Neural cell (in vitro differentiated cells): ENCODE measurements around the gene ERBB2. TPM values are rescaled to one million over a fixed set of nuclear protein-coding genes. Genes with fewer than 3 reads are reported as not detected.

Source experiments
- H2AFZ ChIP-seq: fragments of 200-600, 300-800 bp; sonication (generic), shearing (Covaris generic); 2 replicates; pipeline ENCODE4 v1.6.0; 2014; ENCODE audit warnings: low read depth, mild to moderate bottlenecking, antibody characterized with exemption, low read length, moderate library complexity
- H3F3A ChIP-seq: fragments of 200-600 bp; shearing (Covaris generic); 2 replicates; pipeline ENCODE4 v1.6.1; 2016; ENCODE audit warnings: mild to moderate bottlenecking, moderate library complexity, mixed read lengths, antibody characterized with exemption, low read length; ENCODE audit not compliant: insufficient read depth, poor library complexity, severe bottlenecking
- H3K27ac ChIP-seq: fragments of 200-600, 300-800 bp; sonication (generic), shearing (Covaris generic); 2 replicates; pipeline ENCODE4 v1.5.1; 2014; ENCODE audit warnings: mild to moderate bottlenecking, low read length, moderate library complexity
- H3K27me3 ChIP-seq: fragments of 300-800, 200-600 bp; sonication (generic), shearing (Covaris generic); 2 replicates; pipeline ENCODE4 v1.6.0; 2014; ENCODE audit warnings: mild to moderate bottlenecking, low read depth, low read length, moderate library complexity; ENCODE audit not compliant: insufficient read depth
- H3K36me3 ChIP-seq: fragments of 300-800, 200-600 bp; sonication (generic), shearing (Covaris generic); 2 replicates; pipeline ENCODE4 v1.5.1; 2014; ENCODE audit warnings: mild to moderate bottlenecking, antibody characterized with exemption, low read length, moderate library complexity; ENCODE audit not compliant: insufficient read depth
- H3K4me2 ChIP-seq: fragments of 300-800, 200-600 bp; sonication (generic), shearing (Covaris generic); 2 replicates; pipeline ENCODE4 v1.6.0; 2014; ENCODE audit warnings: mild to moderate bottlenecking, low read length
- H3K4me3 ChIP-seq: fragments of 300-800, 200-600 bp; sonication (generic), shearing (Covaris generic); 2 replicates; pipeline ENCODE4 v1.5.1; 2014; ENCODE audit warnings: mild to moderate bottlenecking, low read length, moderate library complexity
- H3K79me2 ChIP-seq: fragments of 200-600 bp; shearing (Covaris generic); replicated peaks from 2 replicates; pipeline ENCODE4 v1.6.0; 2014; ENCODE audit warnings: mild to moderate bottlenecking, low read length, moderate library complexity; ENCODE audit not compliant: insufficient read depth
- H3K9ac ChIP-seq: fragments of 300-800, 200-600 bp; sonication (generic), shearing (Covaris generic); 2 replicates; pipeline ENCODE4 v1.6.1; 2016; ENCODE audit warnings: mild to moderate bottlenecking, low read length, mixed read lengths
- H3K9me2 ChIP-seq: fragments of 200-600 bp; shearing (Covaris generic); 2 replicates; pipeline ENCODE4 v1.6.1; 2016; ENCODE audit warnings: mild to moderate bottlenecking, low read length, mixed read lengths; ENCODE audit not compliant: insufficient read depth
- H3K9me3 ChIP-seq: fragments of 200-600, 300-800 bp; sonication (generic), shearing (Covaris generic); 2 replicates; pipeline ENCODE4 v1.6.1; 2016; ENCODE audit warnings: mild to moderate bottlenecking, mixed run types, low read length, moderate library complexity, mixed read lengths
- H4K20me1 ChIP-seq: fragments of 200-600 bp; shearing (Covaris generic); 2 replicates; pipeline ENCODE4 v1.6.1; 2016; ENCODE audit warnings: mild to moderate bottlenecking, mixed run types; ENCODE audit not compliant: insufficient read depth
- EP300 ChIP-seq: fragments of 450-650 bp; conservative IDR thresholded peaks from 2 replicates; pipeline ENCODE4 v1.6.1; 2014; ENCODE audit warnings: antibody characterized with exemption, mild to moderate bottlenecking, moderate library complexity; ENCODE audit not compliant: poor library complexity, severe bottlenecking
- EZH2 ChIP-seq: fragments of 200-600, 300-800 bp; shearing (Covaris generic), sonication (generic); IDR thresholded peaks from 2 replicates; pipeline ENCODE4 v1.6.1; 2014; ENCODE audit warnings: antibody characterized with exemption, low read length, borderline replicate concordance, mild to moderate bottlenecking; ENCODE audit not compliant: insufficient read depth, poor library complexity, severe bottlenecking
- MXI1 ChIP-seq: fragments of 450-650 bp; conservative IDR thresholded peaks from 2 replicates; pipeline ENCODE4 v1.6.1; 2014; ENCODE audit warnings: antibody characterized with exemption, mild to moderate bottlenecking; ENCODE audit not compliant: poor library complexity, severe bottlenecking
- POLR2AphosphoS5 ChIP-seq: IDR thresholded peaks from 2 replicates; pipeline ENCODE4 v1.6.1; 2012
- RAD21 ChIP-seq: fragments of 450-650 bp; conservative IDR thresholded peaks from 2 replicates; pipeline ENCODE4 v1.6.1; 2014; ENCODE audit warnings: antibody characterized with exemption, mild to moderate bottlenecking, moderate library complexity
- SMC3 ChIP-seq: fragments of 450-650 bp; conservative IDR thresholded peaks from 2 replicates; pipeline ENCODE4 v1.6.1; 2014; ENCODE audit warnings: antibody characterized with exemption, mild to moderate bottlenecking, moderate library complexity; ENCODE audit not compliant: poor library complexity
- TAF1 ChIP-seq: IDR thresholded peaks from 2 replicates; pipeline ENCODE4 v1.6.1; 2012; ENCODE audit warnings: low read depth
- polyA plus RNA-seq: library from polyadenylated mRNA; depleted of rRNA; stranded (reverse); fragments of >200 nt; gene quantifications from 2 replicates; pipeline ENCODE4 v1.2.3, GENCODE V29; 2014
- TF ChIP-seq, protein P1 (sequence below): fragments of 450-650 bp; IDR thresholded peaks from 2 replicates; pipeline ENCODE4 v1.5.1; 2014; ENCODE audit warnings: antibody characterized with exemption, mild to moderate bottlenecking, moderate library complexity; ENCODE audit not compliant: poor library complexity, severe bottlenecking
- TF ChIP-seq, protein P2 (sequence below): IDR thresholded peaks from 2 replicates; pipeline ENCODE4 v1.6.1; 2012; ENCODE audit warnings: borderline replicate concordance

The ERBB2 gene
- polyA plus RNA-seq, 1 donor from 2014 or later, result 16.0 TPM

DNA sequence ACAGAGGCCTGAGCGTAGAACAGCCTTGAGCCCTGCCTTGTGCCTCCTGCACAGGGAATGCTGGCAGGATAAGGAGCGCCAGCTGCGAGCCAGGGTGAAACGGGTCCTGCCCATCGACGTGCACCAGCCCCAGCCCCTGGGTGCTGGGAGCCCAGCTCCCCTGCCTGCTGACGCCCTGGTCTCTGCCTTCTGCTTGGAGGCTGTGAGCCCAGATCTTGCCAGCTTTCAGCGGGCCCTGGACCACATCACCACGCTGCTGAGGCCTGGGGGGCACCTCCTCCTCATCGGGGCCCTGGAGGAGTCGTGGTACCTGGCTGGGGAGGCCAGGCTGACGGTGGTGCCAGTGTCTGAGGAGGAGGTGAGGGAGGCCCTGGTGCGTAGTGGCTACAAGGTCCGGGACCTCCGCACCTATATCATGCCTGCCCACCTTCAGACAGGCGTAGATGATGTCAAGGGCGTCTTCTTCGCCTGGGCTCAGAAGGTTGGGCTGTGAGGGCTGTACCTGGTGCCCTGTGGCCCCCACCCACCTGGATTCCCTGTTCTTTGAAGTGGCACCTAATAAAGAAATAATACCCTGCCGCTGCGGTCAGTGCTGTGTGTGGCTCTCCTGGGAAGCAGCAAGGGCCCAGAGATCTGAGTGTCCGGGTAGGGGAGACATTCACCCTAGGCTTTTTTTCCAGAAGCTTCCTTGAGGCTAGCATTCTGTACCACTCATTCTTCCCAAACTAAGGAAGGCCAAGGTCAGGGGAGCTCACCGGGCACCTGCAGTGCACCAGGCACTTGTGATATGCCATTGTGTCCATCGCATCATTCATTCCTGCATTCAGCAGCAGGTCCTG, 29.7 kb upstream of the ERBB2 start:
- H3K27me3 ChIP-seq, result peaks cover 19% of the 10 kb centered on the region
- no peaks in the 10 kb centered on the region for H3K36me3 ChIP-seq
- H4K20me1 ChIP-seq, result no peaks in the 10 kb centered on the region
- no peak overlapping the region for H3K27ac ChIP-seq
- H3K4me2 ChIP-seq, result no peak overlapping the region
- no peaks in the 10 kb centered on the region for H3K79me2 ChIP-seq
- H3K9me2 ChIP-seq, result no peaks in the 10 kb centered on the region
- no peaks in the 10 kb centered on the region for H3K9me3 ChIP-seq
- H3K4me3 ChIP-seq, result no peak overlapping the region
- H2AFZ ChIP-seq, result no peak overlapping the region
- TF ChIP-seq POLR2AphosphoS5 (no peak), SMC3 (no peak), RAD21 (no peak), EZH2 (no peak), MXI1 (no peak), TAF1 (no peak), EP300 (no peak)
- TF ChIP-seq, protein P1, sequence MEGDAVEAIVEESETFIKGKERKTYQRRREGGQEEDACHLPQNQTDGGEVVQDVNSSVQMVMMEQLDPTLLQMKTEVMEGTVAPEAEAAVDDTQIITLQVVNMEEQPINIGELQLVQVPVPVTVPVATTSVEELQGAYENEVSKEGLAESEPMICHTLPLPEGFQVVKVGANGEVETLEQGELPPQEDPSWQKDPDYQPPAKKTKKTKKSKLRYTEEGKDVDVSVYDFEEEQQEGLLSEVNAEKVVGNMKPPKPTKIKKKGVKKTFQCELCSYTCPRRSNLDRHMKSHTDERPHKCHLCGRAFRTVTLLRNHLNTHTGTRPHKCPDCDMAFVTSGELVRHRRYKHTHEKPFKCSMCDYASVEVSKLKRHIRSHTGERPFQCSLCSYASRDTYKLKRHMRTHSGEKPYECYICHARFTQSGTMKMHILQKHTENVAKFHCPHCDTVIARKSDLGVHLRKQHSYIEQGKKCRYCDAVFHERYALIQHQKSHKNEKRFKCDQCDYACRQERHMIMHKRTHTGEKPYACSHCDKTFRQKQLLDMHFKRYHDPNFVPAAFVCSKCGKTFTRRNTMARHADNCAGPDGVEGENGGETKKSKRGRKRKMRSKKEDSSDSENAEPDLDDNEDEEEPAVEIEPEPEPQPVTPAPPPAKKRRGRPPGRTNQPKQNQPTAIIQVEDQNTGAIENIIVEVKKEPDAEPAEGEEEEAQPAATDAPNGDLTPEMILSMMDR, result no peak
- TF ChIP-seq, protein P2, sequence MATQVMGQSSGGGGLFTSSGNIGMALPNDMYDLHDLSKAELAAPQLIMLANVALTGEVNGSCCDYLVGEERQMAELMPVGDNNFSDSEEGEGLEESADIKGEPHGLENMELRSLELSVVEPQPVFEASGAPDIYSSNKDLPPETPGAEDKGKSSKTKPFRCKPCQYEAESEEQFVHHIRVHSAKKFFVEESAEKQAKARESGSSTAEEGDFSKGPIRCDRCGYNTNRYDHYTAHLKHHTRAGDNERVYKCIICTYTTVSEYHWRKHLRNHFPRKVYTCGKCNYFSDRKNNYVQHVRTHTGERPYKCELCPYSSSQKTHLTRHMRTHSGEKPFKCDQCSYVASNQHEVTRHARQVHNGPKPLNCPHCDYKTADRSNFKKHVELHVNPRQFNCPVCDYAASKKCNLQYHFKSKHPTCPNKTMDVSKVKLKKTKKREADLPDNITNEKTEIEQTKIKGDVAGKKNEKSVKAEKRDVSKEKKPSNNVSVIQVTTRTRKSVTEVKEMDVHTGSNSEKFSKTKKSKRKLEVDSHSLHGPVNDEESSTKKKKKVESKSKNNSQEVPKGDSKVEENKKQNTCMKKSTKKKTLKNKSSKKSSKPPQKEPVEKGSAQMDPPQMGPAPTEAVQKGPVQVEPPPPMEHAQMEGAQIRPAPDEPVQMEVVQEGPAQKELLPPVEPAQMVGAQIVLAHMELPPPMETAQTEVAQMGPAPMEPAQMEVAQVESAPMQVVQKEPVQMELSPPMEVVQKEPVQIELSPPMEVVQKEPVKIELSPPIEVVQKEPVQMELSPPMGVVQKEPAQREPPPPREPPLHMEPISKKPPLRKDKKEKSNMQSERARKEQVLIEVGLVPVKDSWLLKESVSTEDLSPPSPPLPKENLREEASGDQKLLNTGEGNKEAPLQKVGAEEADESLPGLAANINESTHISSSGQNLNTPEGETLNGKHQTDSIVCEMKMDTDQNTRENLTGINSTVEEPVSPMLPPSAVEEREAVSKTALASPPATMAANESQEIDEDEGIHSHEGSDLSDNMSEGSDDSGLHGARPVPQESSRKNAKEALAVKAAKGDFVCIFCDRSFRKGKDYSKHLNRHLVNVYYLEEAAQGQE, result no peak
- no peak overlapping the region for H3K9ac ChIP-seq
- H3F3A ChIP-seq, result no peaks in the 10 kb centered on the region

DNA sequence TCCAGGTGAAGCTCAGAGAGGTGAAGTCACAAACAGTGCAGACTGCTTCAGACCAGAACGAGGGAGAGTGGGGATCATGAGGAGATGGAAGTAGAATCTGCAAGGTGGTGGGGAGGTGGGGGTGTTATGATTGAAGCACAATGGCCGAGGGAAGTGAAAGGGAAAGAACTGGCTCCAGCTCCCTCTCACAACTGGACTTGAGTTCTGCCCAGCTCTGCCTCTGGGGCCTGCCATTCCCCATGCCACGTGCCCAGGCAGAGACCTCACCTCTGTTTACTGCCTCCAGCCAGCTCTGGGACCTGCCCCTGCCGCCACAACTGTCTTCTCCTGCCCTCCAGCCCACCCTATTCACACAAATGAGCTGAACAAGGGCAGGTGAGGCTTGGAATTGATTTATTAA, 29.1 kb upstream of the ERBB2 start:
- Histone ChIP-seq H3K36me3 (no peaks in the 10 kb centered on the region), H3K27me3 (peaks cover 19% of the 10 kb centered on the region), H2AFZ (no peak overlapping the region), H3K9me2 (no peaks in the 10 kb centered on the region), H3K27ac (no peak overlapping the region), H3K79me2 (no peaks in the 10 kb centered on the region), H4K20me1 (no peaks in the 10 kb centered on the region), H3K9me3 (no peaks in the 10 kb centered on the region), H3K4me2 (no peak overlapping the region), H3K4me3 (no peak overlapping the region), H3K9ac (no peak overlapping the region), H3F3A (no peaks in the 10 kb centered on the region)
- no peak for TF ChIP-seq EZH2
- no peak for TF ChIP-seq MXI1
- no peak for TF ChIP-seq SMC3
- TF ChIP-seq TAF1, result no peak
- TF ChIP-seq, protein P2, result no peak
- TF ChIP-seq RAD21, result no peak
- TF ChIP-seq EP300, result no peak
- no peak for TF ChIP-seq POLR2AphosphoS5
- TF ChIP-seq, protein P1, result no peak
